HepG2 (cell line): ENCODE results near the gene TIAM2. TPM values are rescaled to one million over a fixed set of nuclear protein-coding genes. Genes with fewer than 3 reads are reported as not detected.

Experiments used
- ATAC-seq: fragments of 200-7000 bp; cut with Tn5 transposase; 3 replicates; pipeline ENCODE4 v1.9.1; 2020; ENCODE audit warnings: mild to moderate bottlenecking, moderate library complexity
- BruUV-seq: library from RNA; stranded (reverse); fragments of 400-500 nt; replicated peaks from 2 replicates; lab custom pipeline; 2021; lab: Mats Ljungman, UMichigan
- CTCF ChIA-PET: fragments of 300-600 bp; formaldehyde crosslinking; extraction: SDS; loops from one replicate; lab custom pipeline; 2021; ENCODE audit warnings: low total read pairs, inconsistent platforms, low intra/inter-chr PET ratio; lab: Yijun Ruan, JAX
- POLR2A ChIA-PET: fragments of 350-600 bp; sonication (Branson Sonifier 250); formaldehyde crosslinking; loops from one replicate; lab custom pipeline; 2020; ENCODE audit warnings: antibody characterized with exemption, inconsistent platforms; lab: Yijun Ruan, JAX
- DNase-seq: peaks from one replicate; pipeline ENCODE4 v3.0.0-alpha.2; 2015; ENCODE audit warnings: low spot score
- FAIRE-seq: peaks from 3 replicates; lab custom pipeline; 2011; peaks lifted over from hg19 to GRCh38; lab: Jason Lieb, UNC
- H2AFZ ChIP-seq: one replicate; pipeline ENCODE4 v1.6.1; 2011; ENCODE audit warnings: low read length, inconsistent platforms
- H3K27ac ChIP-seq: fragments of 300-600 bp; 3 replicates; pipeline ENCODE4 v1.8.0; 2011; ENCODE audit warnings: mixed run types, mild to moderate bottlenecking, mixed read lengths, low read length, inconsistent platforms; ENCODE audit not compliant: insufficient read depth; ENCODE audit errors: extremely low read length
- H3K27me3 ChIP-seq, 2 experiments: fragments of 200-600 bp in 1 of 2; 2 replicates in 1 of 2; 3 replicates in 1 of 2; pipeline versions ENCODE4 v1.6.0 to v1.8.0; 2011; ENCODE audit warnings: low read length in 2 of 2, mild to moderate bottlenecking in 2 of 2, moderate library complexity in 2 of 2, inconsistent platforms in 1 of 2; ENCODE audit not compliant: insufficient read depth in 2 of 2, control insufficient read depth in 1 of 2
- H3K36me3 ChIP-seq, 2 experiments: fragments of 200-600 bp in 1 of 2; replicated peaks in 1 of 2; 2 replicates in 1 of 2; 3 replicates in 1 of 2; pipeline versions ENCODE4 v1.5.1 to v1.8.0; 2011; ENCODE audit warnings: low read length in 2 of 2, inconsistent platforms in 1 of 2; ENCODE audit not compliant: insufficient read depth in 2 of 2, control insufficient read depth in 1 of 2
- H3K4me1 ChIP-seq: 2 replicates; pipeline ENCODE4 v1.5.1; 2012; ENCODE audit warnings: low read length, inconsistent platforms; ENCODE audit not compliant: insufficient read depth
- H3K4me2 ChIP-seq: 2 replicates; pipeline ENCODE4 v1.6.0; 2011; ENCODE audit warnings: low read depth, low read length, inconsistent platforms
- H3K4me3 ChIP-seq, 3 experiments: fragments of 200-600 bp in 1 of 3; sonication (generic), shearing (Covaris generic) in 1 of 3; replicated peaks in 1 of 3; 2 replicates each; pipeline ENCODE4 v1.5.1; 2011 to 2016; ENCODE audit warnings: low read length in 3 of 3, inconsistent platforms in 2 of 3, low read depth in 2 of 3, mild to moderate bottlenecking in 2 of 3, control low read depth in 1 of 3, mixed read lengths in 1 of 3; ENCODE audit not compliant: insufficient read depth in 1 of 3
- H3K79me2 ChIP-seq: one replicate; pipeline ENCODE4 v1.6.1; 2011; ENCODE audit warnings: low read length, inconsistent platforms; ENCODE audit not compliant: insufficient read depth
- H3K9ac ChIP-seq: 2 replicates; pipeline ENCODE4 v1.6.0; 2011; ENCODE audit warnings: mild to moderate bottlenecking, low read depth, low read length, inconsistent platforms; ENCODE audit not compliant: insufficient read depth
- H3K9me3 ChIP-seq: 2 replicates; pipeline ENCODE4 v1.5.1; 2012; ENCODE audit warnings: mild to moderate bottlenecking, low read length
- H4K20me1 ChIP-seq: 2 replicates; pipeline ENCODE4 v1.6.0; 2011; ENCODE audit warnings: inconsistent platforms, mild to moderate bottlenecking, low read length, moderate library complexity; ENCODE audit not compliant: insufficient read depth
- ATF7 ChIP-seq, 2 experiments: fragments of 450-650 bp in 1 of 2; sonication (generic) in 1 of 2; formaldehyde crosslinking in 1 of 2; IDR thresholded peaks; 2 replicates each; pipeline versions ENCODE4 v1.4.0 to v1.6.1; 2016 to 2020; ENCODE audit warnings: antibody characterized with exemption in 1 of 2, mild to moderate bottlenecking in 1 of 2, missing genetic modification reagents in 1 of 2
- CEBPG ChIP-seq: IDR thresholded peaks from 2 replicates; pipeline ENCODE4 v1.6.1; 2016
- FOXA3 ChIP-seq: IDR thresholded peaks from 2 replicates; pipeline ENCODE4 v1.6.1; 2016; ENCODE audit warnings: missing genetic modification reagents, missing compliant biosample characterization
- JUND ChIP-seq: sonication (generic); formaldehyde crosslinking; IDR thresholded peaks from 2 replicates; pipeline ENCODE4 v1.8.0; 2022; ENCODE audit warnings: mild to moderate bottlenecking, missing genetic modification reagents
- NRL ChIP-seq: sonication (generic); formaldehyde crosslinking; IDR thresholded peaks from 2 replicates; pipeline ENCODE4 v1.5.0; 2020; ENCODE audit warnings: missing genetic modification reagents, mild to moderate bottlenecking, moderate library complexity, borderline replicate concordance
- SRSF4 ChIP-seq: fragments of 200-400 bp; formaldehyde crosslinking; IDR thresholded peaks from one replicate; pipeline ENCODE4 v1.6.1; 2018; ENCODE audit warnings: mild to moderate bottlenecking, low read depth, low read length, moderate library complexity; ENCODE audit not compliant: poor library complexity, severe bottlenecking
- TCF7 ChIP-seq: sonication (generic); IDR thresholded peaks from 2 replicates; pipeline ENCODE4 v1.6.1; 2016; ENCODE audit warnings: antibody characterized with exemption, low read depth
- TMF1 ChIP-seq: sonication (generic); formaldehyde crosslinking; IDR thresholded peaks from 2 replicates; pipeline ENCODE4 v1.8.1; 2022; ENCODE audit warnings: low read depth, missing genetic modification reagents
- ZNF614 ChIP-seq: IDR thresholded peaks from 2 replicates; pipeline ENCODE4 v1.6.1; 2018; ENCODE audit warnings: missing biosample characterization, missing genetic modification reagents, inconsistent platforms, borderline replicate concordance
- ZNF629 ChIP-seq: sonication (generic); formaldehyde crosslinking; conservative IDR thresholded peaks from 2 replicates; pipeline ENCODE4 v1.5.0; 2020; ENCODE audit warnings: missing genetic modification reagents
- ZNF768 ChIP-seq: sonication (generic); formaldehyde crosslinking; IDR thresholded peaks from 2 replicates; pipeline ENCODE4 v1.4.0; 2020; ENCODE audit warnings: missing genetic modification reagents
- ZSCAN29 ChIP-seq: sonication (generic); formaldehyde crosslinking; conservative IDR thresholded peaks from 2 replicates; pipeline ENCODE4 v1.4.0; 2020; ENCODE audit warnings: mild to moderate bottlenecking, missing genetic modification reagents
- WGBS: methylation state at CpG from one replicate; pipeline ENCODE4 v1.1.6; 2017; ENCODE audit warnings: low lambda C conversion rate; 5-methylcytosine and 5-hydroxymethylcytosine counted together
- in situ Hi-C: cut with HindIII; loops from 2 replicates; pipeline ENCODE4 v1.10.0; 2017; ENCODE audit warnings: low pct_unique_long_range_greater_than_20kb; ENCODE audit not compliant: extremely low pct_ligation_motif_present
- intact Hi-C: fragments of 100-400 bp; cut with micrococcal nuclease; formaldehyde crosslinking; loops from one replicate; pipeline ENCODE4 v1.10.0; 2022; ENCODE audit not compliant: unreplicated experiment
- polyA plus RNA-seq, 8 experiments: library from polyadenylated mRNA; depleted of rRNA in 3 of 8; stranded (reverse) in 7 of 8; unstranded in 1 of 8; fragments of >200 nt; fragmentation: Illumina TruSeq in 4 of 8; extraction: Trizol in 4 of 8; gene quantifications; 2 replicates each; pipeline versions ENCODE4 v1.2.1 to v1.2.3, GENCODE V29; 2011 to 2016; ENCODE audit warnings: low read depth in 4 of 8, missing spikeins in 1 of 8, mixed read lengths in 1 of 8; ENCODE audit not compliant: insufficient read depth in 1 of 8
- total RNA-seq, 5 experiments: library from RNA; depleted of rRNA; stranded (reverse); fragments of >200 nt; fragmentation: Illumina TruSeq; extraction: Trizol; gene quantifications; 2 replicates each; pipeline ENCODE4 v1.2.3, GENCODE V29; 2016; ENCODE audit warnings: low read depth in 1 of 5
- TF ChIP-seq, protein P1 (sequence below): sonication (generic); formaldehyde crosslinking; IDR thresholded peaks from 2 replicates; pipeline ENCODE4 v1.4.0; 2020; ENCODE audit warnings: mild to moderate bottlenecking, missing genetic modification reagents
- TF ChIP-seq, protein P2 (sequence below): sonication (generic); formaldehyde crosslinking; IDR thresholded peaks from 2 replicates; pipeline ENCODE4 v1.4.0; 2020; ENCODE audit warnings: mild to moderate bottlenecking, missing genetic modification reagents, borderline replicate concordance
- TF ChIP-seq, protein P3 (sequence below): sonication (generic); formaldehyde crosslinking; IDR thresholded peaks from 2 replicates; pipeline ENCODE4 v1.4.0; 2020; ENCODE audit warnings: missing genetic modification reagents

The TIAM2 gene
- total and polyA plus RNA-seq, 2 of the 13 experiments (the other 11 are each of a cell fraction or from before 2014, with no cell fraction given) = 4.1 to 4.5 TPM

DNA sequence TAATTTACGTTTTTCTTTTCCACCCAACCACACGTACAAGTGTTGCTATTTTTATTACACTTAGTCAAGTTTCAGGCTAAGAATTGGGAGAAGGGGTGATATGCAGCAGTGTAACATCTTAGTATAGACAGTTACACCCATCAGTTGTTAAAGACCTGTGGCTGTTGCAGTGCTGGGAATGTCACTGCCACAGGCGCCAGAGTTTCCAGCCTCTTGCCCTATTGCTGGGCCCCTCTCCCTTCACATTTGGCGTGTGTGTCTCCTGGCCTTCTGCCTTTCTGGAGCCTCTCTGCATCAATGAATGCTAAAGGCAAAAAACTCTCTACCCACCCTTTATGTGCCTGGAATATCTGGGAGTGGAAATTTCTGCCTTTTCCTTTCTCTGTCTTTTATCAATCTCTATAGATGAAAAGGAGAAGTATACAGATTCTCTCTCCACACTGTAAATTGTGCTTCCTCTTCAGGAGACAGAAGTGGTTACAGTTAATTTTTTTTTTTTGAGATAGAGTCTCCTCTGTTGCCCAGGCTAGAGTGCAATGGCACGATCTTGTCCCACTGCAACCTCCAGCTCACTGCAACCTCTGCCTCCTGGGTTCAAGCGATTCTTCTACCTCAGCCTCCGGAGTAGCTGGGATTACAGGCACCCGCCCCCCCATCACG is 73.0 kb downstream of the TIAM2 start:
- BruUV-seq = no TSS peak
- no peak for FAIRE-seq

More for the DNA sequence above, 73.0 kb downstream of the TIAM2 start:
- DNase-seq (no peak), ATAC-seq (no peak)
- H3K4me3 ChIP-seq = no peak overlapping the region
- no peak overlapping the region for H3K27ac ChIP-seq
- H3K36me3 ChIP-seq = no peaks in the 10 kb centered on the region
- H3K4me2 ChIP-seq = no peak overlapping the region
- intact Hi-C loops (no loop called here), in situ Hi-C loops (no loop called here)
- H3K9ac ChIP-seq = no peak overlapping the region
- POLR2A ChIA-PET = no interaction called here
- no peak overlapping the region for H2AFZ ChIP-seq
- no peaks in the 10 kb centered on the region for H3K9me3 ChIP-seq
- no peaks in the 10 kb centered on the region for H4K20me1 ChIP-seq
- 0 out of 2 replicates have a peak, but pooled peaks cover 5% of the 10 kb centered on the region for H3K4me1 ChIP-seq
- no peak for TF ChIP-seq TMF1 (CRISPR knock-in tag)
- TF ChIP-seq, protein P1, sequence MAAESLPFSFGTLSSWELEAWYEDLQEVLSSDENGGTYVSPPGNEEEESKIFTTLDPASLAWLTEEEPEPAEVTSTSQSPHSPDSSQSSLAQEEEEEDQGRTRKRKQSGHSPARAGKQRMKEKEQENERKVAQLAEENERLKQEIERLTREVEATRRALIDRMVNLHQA (CRISPR knock-in tag) = no peak
- TF ChIP-seq ZNF768 (CRISPR knock-in tag) = no peak
- TF ChIP-seq TCF7 = no peak
- TF ChIP-seq CEBPG (CRISPR knock-in tag) = no peak
- TF ChIP-seq ATF7 (IDR thresholded peaks at IDR 0.05) = no peak
- no peak for TF ChIP-seq ATF7 (CRISPR knock-in tag; IDR thresholded peaks at IDR 0.05)
- TF ChIP-seq JUND (CRISPR knock-in tag) = no peak
- TF ChIP-seq, protein P2, sequence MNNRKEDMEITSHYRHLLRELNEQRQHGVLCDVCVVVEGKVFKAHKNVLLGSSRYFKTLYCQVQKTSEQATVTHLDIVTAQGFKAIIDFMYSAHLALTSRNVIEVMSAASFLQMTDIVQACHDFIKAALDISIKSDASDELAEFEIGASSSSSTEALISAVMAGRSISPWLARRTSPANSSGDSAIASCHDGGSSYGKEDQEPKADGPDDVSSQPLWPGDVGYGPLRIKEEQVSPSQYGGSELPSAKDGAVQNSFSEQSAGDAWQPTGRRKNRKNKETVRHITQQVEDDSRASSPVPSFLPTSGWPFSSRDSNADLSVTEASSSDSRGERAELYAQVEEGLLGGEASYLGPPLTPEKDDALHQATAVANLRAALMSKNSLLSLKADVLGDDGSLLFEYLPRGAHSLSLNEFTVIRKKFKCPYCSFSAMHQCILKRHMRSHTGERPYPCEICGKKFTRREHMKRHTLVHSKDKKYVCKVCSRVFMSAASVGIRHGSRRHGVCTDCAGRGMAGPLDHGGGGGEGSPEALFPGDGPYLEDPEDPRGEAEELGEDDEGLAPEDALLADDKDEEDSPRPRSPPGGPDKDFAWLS (CRISPR knock-in tag) = no peak
- TF ChIP-seq SRSF4 = no peak
- no peak for TF ChIP-seq ZSCAN29 (CRISPR knock-in tag)
- TF ChIP-seq, protein P3, sequence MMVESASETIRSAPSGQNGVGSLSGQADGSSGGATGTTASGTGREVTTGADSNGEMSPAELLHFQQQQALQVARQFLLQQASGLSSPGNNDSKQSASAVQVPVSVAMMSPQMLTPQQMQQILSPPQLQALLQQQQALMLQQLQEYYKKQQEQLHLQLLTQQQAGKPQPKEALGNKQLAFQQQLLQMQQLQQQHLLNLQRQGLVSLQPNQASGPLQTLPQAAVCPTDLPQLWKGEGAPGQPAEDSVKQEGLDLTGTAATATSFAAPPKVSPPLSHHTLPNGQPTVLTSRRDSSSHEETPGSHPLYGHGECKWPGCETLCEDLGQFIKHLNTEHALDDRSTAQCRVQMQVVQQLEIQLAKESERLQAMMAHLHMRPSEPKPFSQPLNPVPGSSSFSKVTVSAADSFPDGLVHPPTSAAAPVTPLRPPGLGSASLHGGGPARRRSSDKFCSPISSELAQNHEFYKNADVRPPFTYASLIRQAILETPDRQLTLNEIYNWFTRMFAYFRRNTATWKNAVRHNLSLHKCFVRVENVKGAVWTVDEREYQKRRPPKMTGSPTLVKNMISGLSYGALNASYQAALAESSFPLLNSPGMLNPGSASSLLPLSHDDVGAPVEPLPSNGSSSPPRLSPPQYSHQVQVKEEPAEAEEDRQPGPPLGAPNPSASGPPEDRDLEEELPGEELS (CRISPR knock-in tag) = no peak
- TF ChIP-seq ZNF614 = no peak
- no peak for TF ChIP-seq NRL
- TF ChIP-seq ZNF629 (CRISPR knock-in tag) = no peak
- no peak for TF ChIP-seq FOXA3 (CRISPR knock-in tag)
- CTCF ChIA-PET = no interaction called here
- no peaks in the 10 kb centered on the region for H3K27me3 ChIP-seq
- WGBS = 67% methylated on average over 9 of the region's 9 CpGs
- H3K79me2 ChIP-seq = no peaks in the 10 kb centered on the region
